NCI-H2107 treated with DMSO at 0.1 percent for 48 hours (cell line): ENCODE measurements around the gene STX18.
A peak's percentile ranks its signal among the peaks of the same experiment; 100 is the strongest.
"Not testable (repeated sequence)": the region's sequence is repeated elsewhere in the genome, so short reads cannot be mapped to it uniquely, and the experiment has no call there.

ENCODE experiments used
- DNase-seq: peaks from one replicate; lab custom pipeline; 2025; ENCODE audit not compliant: unreplicated experiment; lab: John Stamatoyannopoulos, UW

STX18 gene

GRCh38 chr4:4480685-4481398, 61.0 kb downstream of the STX18 start:
- peak; percentile 7 for DNase-seq

- no peak for DNase-seq
Observed at GRCh38 chr4:4480205-4480604, 61.6 kb downstream of the STX18 start.

- DNase-seq, result no peak
Observed at GRCh38 chr4:4479366-4479765, 62.5 kb downstream of the STX18 start.

GRCh38 chr4:4477796-4478195, 64.1 kb downstream of the STX18 start:
- DNase-seq, result no peak

- DNase-seq, result no peak
Observed at GRCh38 chr4:4477391-4477790, 64.5 kb downstream of the STX18 start.

GRCh38 chr4:4474476-4474875, 67.4 kb downstream of the STX18 start:
- DNase-seq, result no peak

- DNase-seq, result no peak
Observed at GRCh38 chr4:4472344-4472958, 69.4 kb downstream of the STX18 start.

GRCh38 chr4:4471195-4471594, 70.7 kb downstream of the STX18 start:
- no peak for DNase-seq

GRCh38 chr4:4470208-4470607, 71.6 kb downstream of the STX18 start:
- DNase-seq, result no peak

GRCh38 chr4:4465238-4465637, 76.6 kb downstream of the STX18 start:
- not testable (repeated sequence) for DNase-seq

GRCh38 chr4:4462970-4463369, 78.9 kb downstream of the STX18 start:
- no peak for DNase-seq

GRCh38 chr4:4461850-4462249, 80.0 kb downstream of the STX18 start:
- peak; percentile 24 for DNase-seq

- no peak for DNase-seq
Observed at GRCh38 chr4:4461178-4461577, 80.7 kb downstream of the STX18 start.

- no peak for DNase-seq
Observed at GRCh38 chr4:4460759-4461158, 81.1 kb downstream of the STX18 start.

GRCh38 chr4:4459181-4459580, 82.7 kb downstream of the STX18 start:
- no peak for DNase-seq

- no peak for DNase-seq
Observed at GRCh38 chr4:4457803-4458553, 83.9 kb downstream of the STX18 start.

- no peak for DNase-seq
Observed at GRCh38 chr4:4456816-4457578, 84.9 kb downstream of the STX18 start.

GRCh38 chr4:4456351-4456750, 85.5 kb downstream of the STX18 start:
- no peak for DNase-seq

- DNase-seq, result peak; percentile 82
Observed at GRCh38 chr4:4455210-4455865, 86.5 kb downstream of the STX18 start.

GRCh38 chr4:4446434-4446833, 95.4 kb downstream of the STX18 start:
- DNase-seq, result no peak

- DNase-seq, result no peak
Observed at GRCh38 chr4:4443821-4444220, 98.0 kb downstream of the STX18 start.
